Neuronal stem cell (in vitro differentiated cells): ENCODE data around the gene KLHL25.

Experiments
- DNase-seq: peaks from one replicate; pipeline ENCODE4 v3.0.0-alpha.2; 2013; ENCODE audit warnings: low spot score
- H2AFZ ChIP-seq: one replicate; pipeline ENCODE4 v1.6.1; 2013; ENCODE audit warnings: mild to moderate bottlenecking, low read length, inconsistent platforms
- H2AK5ac ChIP-seq: 2 replicates; pipeline ENCODE4 v1.6.1; 2013; ENCODE audit warnings: low read depth, mild to moderate bottlenecking, inconsistent platforms, low read length, moderate library complexity, mixed read lengths
- H2BK120ac ChIP-seq: 2 replicates; pipeline ENCODE4 v1.6.1; 2013; ENCODE audit warnings: low read depth, mild to moderate bottlenecking, inconsistent platforms, low read length, moderate library complexity, mixed read lengths
- H2BK12ac ChIP-seq: one replicate; pipeline ENCODE4 v1.6.1; 2013; ENCODE audit warnings: low read length, inconsistent platforms
- H2BK15ac ChIP-seq: 2 replicates; pipeline ENCODE4 v1.6.1; 2013; ENCODE audit warnings: mild to moderate bottlenecking, low read length, inconsistent platforms, mixed read lengths
- H2BK5ac ChIP-seq: one replicate; pipeline ENCODE4 v1.6.1; 2013; ENCODE audit warnings: inconsistent platforms, mild to moderate bottlenecking, low read length, moderate library complexity
- H3K14ac ChIP-seq: one replicate; pipeline ENCODE4 v1.6.1; 2013; ENCODE audit warnings: low read length, inconsistent platforms
- H3K18ac ChIP-seq: 2 replicates; pipeline ENCODE4 v1.6.1; 2013; ENCODE audit warnings: low read length, inconsistent platforms
- H3K23ac ChIP-seq: 2 replicates; pipeline ENCODE4 v1.6.1; 2013; ENCODE audit warnings: low read depth, mild to moderate bottlenecking, mixed read lengths, low read length, inconsistent platforms; ENCODE audit not compliant: poor library complexity
- H3K27ac ChIP-seq: replicated peaks from 3 replicates; pipeline ENCODE4 v1.5.1; 2013; ENCODE audit warnings: low read length, inconsistent platforms
- H3K27me3 ChIP-seq, 3 experiments: 2 replicates each; pipeline ENCODE4 v1.6.1; 2013; ENCODE audit warnings: low read length in 3 of 3, mild to moderate bottlenecking in 2 of 3, inconsistent platforms in 1 of 3, low read depth in 1 of 3, mixed read lengths in 1 of 3, moderate library complexity in 1 of 3; ENCODE audit not compliant: control insufficient read depth in 3 of 3, insufficient read depth in 3 of 3
- H3K36me3 ChIP-seq, 2 donors: replicated peaks in 1 of 2; 2 replicates each; pipeline ENCODE4 v1.6.1; 2013; ENCODE audit warnings: low read length in 2 of 2; ENCODE audit not compliant: control insufficient read depth in 2 of 2, insufficient read depth in 2 of 2
- H3K4ac ChIP-seq: 2 replicates; pipeline ENCODE4 v1.6.1; 2013; ENCODE audit warnings: inconsistent platforms, mild to moderate bottlenecking, low read length, moderate library complexity
- H3K4me1 ChIP-seq, 2 donors: 1 replicate in 1 of 2; 2 replicates in 1 of 2; pipeline ENCODE4 v1.6.1; 2013; ENCODE audit warnings: low read length in 2 of 2, low read depth in 1 of 2; ENCODE audit not compliant: control insufficient read depth in 2 of 2, insufficient read depth in 1 of 2
- H3K4me2 ChIP-seq: one replicate; pipeline ENCODE4 v1.6.1; 2013; ENCODE audit warnings: mild to moderate bottlenecking, low read length, inconsistent platforms; ENCODE audit not compliant: insufficient read depth, poor library complexity, severe bottlenecking
- H3K4me3 ChIP-seq, 2 donors: 2 replicates each; pipeline ENCODE4 v1.5.1; 2013; ENCODE audit warnings: low read length in 2 of 2, mild to moderate bottlenecking in 2 of 2, inconsistent platforms in 1 of 2, moderate library complexity in 1 of 2
- H3K79me1 ChIP-seq: one replicate; pipeline ENCODE4 v1.6.1; 2013; ENCODE audit warnings: low read depth, mild to moderate bottlenecking, inconsistent platforms, low read length, moderate library complexity
- H3K9ac ChIP-seq: one replicate; pipeline ENCODE4 v1.6.1; 2013; ENCODE audit warnings: mild to moderate bottlenecking, low read depth, low read length, inconsistent platforms; ENCODE audit not compliant: poor library complexity
- H3K9me3 ChIP-seq, 2 donors: replicated peaks in 1 of 2; 2 replicates each; pipeline versions ENCODE3 to v1.6.1; 2013; ENCODE audit warnings: low read length in 2 of 2, mild to moderate bottlenecking in 2 of 2, inconsistent platforms in 1 of 2, low read depth in 1 of 2, mixed read lengths in 1 of 2, moderate library complexity in 1 of 2; ENCODE audit not compliant: control insufficient read depth in 2 of 2, insufficient read depth in 1 of 2
- H4K8ac ChIP-seq: one replicate; pipeline ENCODE4 v1.6.1; 2013; ENCODE audit warnings: low read depth, mild to moderate bottlenecking, inconsistent platforms, low read length, moderate library complexity
- H4K91ac ChIP-seq: one replicate; pipeline ENCODE4 v1.6.1; 2013; ENCODE audit warnings: low read length, low read depth, mild to moderate bottlenecking, inconsistent platforms; ENCODE audit not compliant: poor library complexity
- WGBS, 2 donors: extraction: QIAGEN DNeasy Blood & Tissue Kit; methylation state at CpG; one replicate each; pipeline ENCODE4 v1.1.7; 2013; ENCODE audit warnings: missing lambda C conversion rate in 2 of 2, mixed read lengths in 1 of 2; ENCODE audit not compliant: insufficient read length in 2 of 2, insufficient replicate concordance in 1 of 2; ENCODE audit errors: extremely low coverage in 2 of 2; 5-methylcytosine and 5-hydroxymethylcytosine counted together

The KLHL25 gene

DNA sequence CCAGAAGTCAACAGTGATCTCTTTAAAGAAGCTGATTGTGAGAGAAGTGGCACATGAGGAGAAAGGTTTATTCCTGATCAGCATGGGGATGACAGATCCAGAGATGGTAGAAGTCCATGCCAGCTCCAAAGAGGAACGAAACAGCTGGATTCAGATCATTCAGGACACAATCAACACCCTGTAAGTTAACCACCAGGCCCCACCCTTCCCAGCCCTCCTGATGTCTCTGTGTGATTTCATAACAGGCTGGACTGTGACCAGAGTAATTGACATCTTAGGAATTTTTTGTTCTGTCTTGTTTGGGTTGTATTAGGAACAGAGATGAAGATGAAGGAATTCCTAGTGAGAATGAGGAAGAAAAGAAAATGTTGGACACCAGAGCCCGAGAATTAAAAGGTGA is 67.7 kb downstream of the KLHL25 start:
- H3K27ac ChIP-seq: no peak overlapping the region
- H3K27me3 ChIP-seq: no peaks in the 10 kb centered on the region
- H3K4ac ChIP-seq: no peak overlapping the region
- no peaks in the 10 kb centered on the region for H3K79me1 ChIP-seq
- H2BK5ac ChIP-seq: no peak overlapping the region
- H4K91ac ChIP-seq: no peak overlapping the region
- no peak overlapping the region for H2BK120ac ChIP-seq
- H3K4me1 ChIP-seq: peaks cover 0 to 2% of the 10 kb centered on the region in 2 donors
- H3K18ac ChIP-seq: no peak overlapping the region
- no peak overlapping the region for H2BK15ac ChIP-seq
- no peak overlapping the region for H3K4me3 ChIP-seq
- no peak overlapping the region for H3K14ac ChIP-seq
- no peak for DNase-seq
- H2AK5ac ChIP-seq: no peak overlapping the region
- H2AFZ ChIP-seq: no peak overlapping the region
- no peak overlapping the region for H3K23ac ChIP-seq
- no peak overlapping the region for H3K4me2 ChIP-seq
- no peak overlapping the region for H2BK12ac ChIP-seq
- H3K9ac ChIP-seq: no peak overlapping the region
- no CpG with 5 or more reads among the region's 2 CpGs for whole genome bisulfite sequencing, 2 donors
- peaks cover 19 to 93% of the 10 kb centered on the region in 2 donors for H3K36me3 ChIP-seq
- peaks cover 0 to 4% of the 10 kb centered on the region in 2 donors for H3K9me3 ChIP-seq
- no peak overlapping the region for H4K8ac ChIP-seq

DNA sequence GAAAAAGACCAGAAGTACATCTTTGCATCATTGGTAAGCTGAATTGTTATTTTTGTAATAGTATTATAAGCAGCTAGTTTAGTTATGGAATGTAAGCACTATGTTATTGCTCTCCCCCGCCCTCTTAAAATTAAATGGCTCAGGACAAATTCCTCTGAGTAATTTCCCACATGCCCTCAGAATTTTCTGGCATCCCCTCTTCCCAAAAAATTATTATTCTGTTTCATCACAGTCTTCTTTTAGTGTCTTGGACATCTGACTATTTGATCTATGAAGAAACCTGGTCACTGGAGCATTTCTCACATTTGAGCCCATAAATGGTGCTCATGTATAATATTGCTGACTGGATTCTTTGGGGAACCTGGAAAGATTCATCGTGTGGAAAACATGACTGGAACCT is 68.3 kb downstream of the KLHL25 start:
- Histone ChIP-seq H3K18ac (no peak overlapping the region), H2BK12ac (no peak overlapping the region), H3K9ac (no peak overlapping the region), H3K36me3 (peaks cover 21 to 93% of the 10 kb centered on the region in 2 donors), H2AK5ac (no peak overlapping the region), H3K4me2 (no peak overlapping the region), H3K4me3 (no peak overlapping the region), H3K23ac (no peak overlapping the region), H2BK120ac (no peak overlapping the region), H2BK15ac (no peak overlapping the region), H4K91ac (no peak overlapping the region), H3K27ac (no peak overlapping the region), H3K4ac (no peak overlapping the region), H2BK5ac (no peak overlapping the region), H3K14ac (no peak overlapping the region), H3K4me1 (peaks cover 0 to 2% of the 10 kb centered on the region in 2 donors), H4K8ac (no peak overlapping the region), H2AFZ (no peak overlapping the region), H3K27me3 (no peaks in the 10 kb centered on the region), H3K79me1 (no peaks in the 10 kb centered on the region), H3K9me3 (no peaks in the 10 kb centered on the region)
- DNase-seq: no peak
- no CpG with 5 or more reads among the region's 2 CpGs for WGBS, 2 donors

DNA sequence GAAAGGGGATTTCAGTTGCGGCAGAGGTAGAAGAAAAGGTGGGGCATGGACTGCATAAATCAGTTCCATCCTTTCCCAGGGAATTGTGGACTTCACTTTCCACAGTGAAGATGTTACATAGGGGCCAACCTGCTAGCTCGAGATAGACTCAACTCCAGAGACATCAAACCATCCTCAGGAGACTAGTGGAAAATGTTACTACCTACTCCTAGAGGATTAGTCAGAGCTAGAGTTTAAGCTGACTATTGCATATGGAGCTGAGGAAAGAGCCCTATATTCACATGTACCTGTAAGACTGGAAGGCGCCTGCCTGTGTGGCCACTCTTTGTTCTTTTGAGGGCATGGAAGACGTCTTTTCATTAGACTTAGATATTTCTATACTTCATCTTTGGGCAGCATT is 69.2 kb downstream of the KLHL25 start:
- H3K4ac ChIP-seq: no peak overlapping the region
- no peak overlapping the region for H3K18ac ChIP-seq
- peaks cover 21 to 93% of the 10 kb centered on the region in 2 donors for H3K36me3 ChIP-seq
- no peak overlapping the region for H2AFZ ChIP-seq
- peaks cover 0 to 2% of the 10 kb centered on the region in 2 donors for H3K4me1 ChIP-seq
- H3K23ac ChIP-seq: no peak overlapping the region
- no peak overlapping the region for H4K8ac ChIP-seq
- H2BK5ac ChIP-seq: no peak overlapping the region
- no peak overlapping the region for H3K14ac ChIP-seq
- no peaks in the 10 kb centered on the region for H3K79me1 ChIP-seq
- H2AK5ac ChIP-seq: no peak overlapping the region
- no peaks in the 10 kb centered on the region for H3K9me3 ChIP-seq
- H3K4me3 ChIP-seq: no peak overlapping the region
- H3K27ac ChIP-seq: no peak overlapping the region
- H2BK12ac ChIP-seq: no peak overlapping the region
- no peak overlapping the region for H3K4me2 ChIP-seq
- no peaks in the 10 kb centered on the region for H3K27me3 ChIP-seq
- no peak for DNase-seq
- H4K91ac ChIP-seq: no peak overlapping the region
- H2BK15ac ChIP-seq: no peak overlapping the region
- H3K9ac ChIP-seq: no peak overlapping the region
- no CpG with 5 or more reads among the region's 4 CpGs for WGBS, 2 donors
- H2BK120ac ChIP-seq: no peak overlapping the region

DNA sequence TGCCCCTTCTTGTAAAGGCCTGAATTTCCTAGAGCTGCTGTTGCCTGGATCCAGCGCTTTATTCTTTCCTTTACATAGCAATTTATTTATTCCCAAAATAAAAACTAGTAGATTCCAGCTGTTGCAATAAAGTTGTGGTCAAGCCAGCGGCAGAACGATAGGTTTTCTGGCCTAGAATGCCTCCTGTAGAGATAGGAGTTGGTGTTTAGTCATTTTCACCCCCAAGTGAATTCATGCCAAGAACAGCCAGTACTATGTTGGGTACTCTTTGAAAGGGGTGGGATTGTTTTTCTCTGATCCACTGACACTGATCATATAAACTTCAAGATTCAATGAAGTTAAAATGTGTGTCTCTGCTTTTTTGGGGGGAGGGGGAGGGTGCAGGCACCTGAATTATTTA is 69.7 kb downstream of the KLHL25 start:
- Histone ChIP-seq H3K4me3 (no peak overlapping the region), H3K36me3 (peaks cover 21 to 94% of the 10 kb centered on the region in 2 donors)
- DNase-seq: no peak

More for the DNA sequence above, 69.7 kb downstream of the KLHL25 start:
- Histone ChIP-seq H4K8ac (no peak overlapping the region), H2AFZ (no peak overlapping the region), H3K9ac (no peak overlapping the region), H3K27me3 (no peaks in the 10 kb centered on the region), H2AK5ac (no peak overlapping the region), H2BK120ac (no peak overlapping the region), H3K79me1 (no peaks in the 10 kb centered on the region), H3K18ac (no peak overlapping the region), H2BK12ac (no peak overlapping the region), H3K4me2 (no peak overlapping the region), H2BK5ac (no peak overlapping the region), H3K4me1 (no peaks in the 10 kb centered on the region), H4K91ac (no peak overlapping the region), H2BK15ac (no peak overlapping the region), H3K23ac (no peak overlapping the region), H3K14ac (no peak overlapping the region), H3K9me3 (no peaks in the 10 kb centered on the region), H3K4ac (no peak overlapping the region), H3K27ac (no peak overlapping the region)
- no CpG with 5 or more reads among the region's 3 CpGs for WGBS, 2 donors
